ENCODE measurements around the gene ACOT12.

ACOT12 gene

GRCh38 chr5:81398741-81399140, 4.8 kb upstream of the ACOT12 start:
- no peak overlapping the region for H3K27ac ChIP-seq
- no peak for TF ChIP-seq CTCF (conservative IDR thresholded peaks at IDR 0.05)

GRCh38 chr5:81397176-81397575, 3.2 kb upstream of the ACOT12 start:
- H3K27ac ChIP-seq = no peak overlapping the region
- TF ChIP-seq CTCF (conservative IDR thresholded peaks at IDR 0.05) = no peak

GRCh38 chr5:81395262-81395661, 1.3 kb upstream of the ACOT12 start:
- no peak for TF ChIP-seq CTCF (conservative IDR thresholded peaks at IDR 0.05)

GRCh38 chr5:81393430-81393782, 528 bp downstream of the ACOT12 start:
- TF ChIP-seq CTCF (conservative IDR thresholded peaks at IDR 0.05) = no peak
- H3K27ac ChIP-seq = no peak overlapping the region

More at GRCh38 chr5:81395262-81395661, 1.3 kb upstream of the ACOT12 start:
- H3K27ac ChIP-seq = no peak overlapping the region

- H3K27ac ChIP-seq = no peak overlapping the region
- TF ChIP-seq CTCF (conservative IDR thresholded peaks at IDR 0.05) = no peak
Measured at GRCh38 chr5:81389025-81389424, 4.9 kb downstream of the ACOT12 start.

GRCh38 chr5:81388169-81388568, 5.8 kb downstream of the ACOT12 start:
- TF ChIP-seq CTCF (conservative IDR thresholded peaks at IDR 0.05) = no peak
- H3K27ac ChIP-seq = no peak overlapping the region

GRCh38 chr5:81383867-81384266, 10.1 kb downstream of the ACOT12 start:
- no peak for TF ChIP-seq CTCF (conservative IDR thresholded peaks at IDR 0.05)
- no peak overlapping the region for H3K27ac ChIP-seq
